Measurements from ENCODE around the gene MED17.

DNA sequence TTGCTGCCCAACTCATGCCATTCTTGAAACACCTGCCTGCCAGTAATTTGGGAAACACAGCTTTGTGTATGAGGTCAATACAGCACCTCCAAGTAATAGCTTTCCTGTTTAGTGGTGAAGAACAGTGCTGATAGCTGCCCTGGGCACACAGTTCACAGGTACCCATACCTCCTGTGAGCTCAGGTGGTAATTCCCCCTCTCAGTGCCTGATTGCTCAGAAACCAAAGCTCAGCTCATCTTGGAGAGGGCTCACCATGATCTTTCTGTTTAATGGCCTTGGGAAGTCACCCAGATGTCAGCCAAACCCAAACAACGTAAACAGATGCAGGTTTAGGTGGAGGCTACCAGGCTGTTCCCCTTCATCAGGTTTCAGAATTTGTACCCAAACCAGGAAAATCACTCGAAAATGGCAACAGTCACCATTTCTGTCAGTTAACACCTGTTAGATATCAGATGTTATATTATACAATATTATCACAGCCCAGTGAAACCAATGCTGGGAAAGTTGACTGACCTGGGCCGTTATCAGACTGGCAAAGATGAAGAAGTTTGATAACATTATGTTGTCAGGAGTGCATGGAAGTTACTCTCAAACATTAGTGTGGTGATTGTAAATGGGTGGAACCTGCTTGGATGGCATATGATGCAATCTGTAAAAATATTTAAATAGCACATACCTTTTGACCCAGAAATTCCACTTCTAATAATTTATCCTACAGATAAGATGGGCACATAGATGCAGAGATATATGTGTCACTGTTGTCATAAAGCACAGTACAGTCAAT, 47.5 kb downstream of the MED17 start:
- no peak for TF ChIP-seq CTCF (conservative IDR thresholded peaks at IDR 0.05; ENCODE audit: low read length)
- TF ChIP-seq EZH2phosphoT487 (IDR thresholded peaks at IDR 0.05; ENCODE audit: borderline replicate concordance, low read depth, low read length), result no peak
